Ishikawa (cell line): ENCODE data around the gene CDH13.

Experiments used
- CEBPB ChIP-seq: IDR thresholded peaks from 2 replicates; pipeline ENCODE4 v1.6.1; 2012
- CREB1 ChIP-seq: IDR thresholded peaks from 2 replicates; pipeline ENCODE4 v1.6.1; 2012; ENCODE audit warnings: low read depth
- EGR1 ChIP-seq: IDR thresholded peaks from 2 replicates; pipeline ENCODE4 v1.6.1; 2012
- EP300 ChIP-seq: IDR thresholded peaks from 2 replicates; pipeline ENCODE4 v1.6.1; 2012; ENCODE audit warnings: borderline replicate concordance
- FOXM1 ChIP-seq: IDR thresholded peaks from 2 replicates; pipeline ENCODE4 v1.6.1; 2012; ENCODE audit warnings: low read depth, borderline replicate concordance
- NFIC ChIP-seq: IDR thresholded peaks from 2 replicates; pipeline ENCODE4 v1.6.1; 2012
- RAD21 ChIP-seq: IDR thresholded peaks from 2 replicates; pipeline ENCODE4 v1.6.1; 2012; ENCODE audit warnings: low read depth
- TAF1 ChIP-seq: IDR thresholded peaks from 2 replicates; pipeline ENCODE4 v1.6.1; 2012; ENCODE audit warnings: low read depth, mild to moderate bottlenecking
- TCF12 ChIP-seq: IDR thresholded peaks from 2 replicates; pipeline ENCODE4 v1.6.1; 2012; ENCODE audit warnings: low read depth
- TEAD4 ChIP-seq: IDR thresholded peaks from 2 replicates; pipeline ENCODE4 v1.6.1; 2012
- YY1 ChIP-seq: IDR thresholded peaks from 2 replicates; pipeline ENCODE4 v1.6.1; 2012; ENCODE audit warnings: low read depth
- ZBTB7A ChIP-seq: IDR thresholded peaks from 2 replicates; pipeline ENCODE4 v1.6.1; 2012; ENCODE audit warnings: low read depth
- TF ChIP-seq, protein P1 (sequence below): IDR thresholded peaks from 2 replicates; pipeline ENCODE4 v1.6.1; 2012
- TF ChIP-seq, protein P2 (sequence below): IDR thresholded peaks from 2 replicates; pipeline ENCODE4 v1.6.1; 2012
- TF ChIP-seq, protein P3 (sequence below): IDR thresholded peaks from 2 replicates; pipeline ENCODE4 v1.6.1; 2012; ENCODE audit warnings: low read depth, mild to moderate bottlenecking

CDH13 gene

DNA sequence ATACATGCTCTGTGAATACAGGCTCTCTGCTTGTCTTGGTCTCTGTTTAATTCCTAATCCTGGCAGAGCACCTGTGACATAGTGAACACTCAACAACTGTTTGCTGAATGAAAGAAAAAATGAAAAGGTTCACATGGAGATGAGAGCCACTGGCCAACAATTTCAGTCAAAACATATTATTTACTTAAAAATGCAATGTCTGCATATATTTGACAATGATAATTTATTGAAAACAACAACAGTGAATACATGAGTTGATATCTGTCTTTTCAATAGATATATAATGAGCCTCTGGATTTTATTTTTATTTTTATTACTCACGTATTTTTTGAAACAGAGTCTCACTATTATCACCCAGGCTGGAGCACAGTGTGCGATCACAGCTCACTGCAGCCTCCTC, 136.6 kb downstream of the CDH13 start:
- TF ChIP-seq ZBTB7A (no peak), EGR1 (no peak), FOXM1 (no peak), CREB1 (no peak), TAF1 (no peak)
- TF ChIP-seq, protein P1, sequence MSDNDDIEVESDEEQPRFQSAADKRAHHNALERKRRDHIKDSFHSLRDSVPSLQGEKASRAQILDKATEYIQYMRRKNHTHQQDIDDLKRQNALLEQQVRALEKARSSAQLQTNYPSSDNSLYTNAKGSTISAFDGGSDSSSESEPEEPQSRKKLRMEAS = no peak
- TF ChIP-seq, protein P2, sequence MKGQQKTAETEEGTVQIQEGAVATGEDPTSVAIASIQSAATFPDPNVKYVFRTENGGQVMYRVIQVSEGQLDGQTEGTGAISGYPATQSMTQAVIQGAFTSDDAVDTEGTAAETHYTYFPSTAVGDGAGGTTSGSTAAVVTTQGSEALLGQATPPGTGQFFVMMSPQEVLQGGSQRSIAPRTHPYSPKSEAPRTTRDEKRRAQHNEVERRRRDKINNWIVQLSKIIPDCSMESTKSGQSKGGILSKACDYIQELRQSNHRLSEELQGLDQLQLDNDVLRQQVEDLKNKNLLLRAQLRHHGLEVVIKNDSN = no peak

DNA sequence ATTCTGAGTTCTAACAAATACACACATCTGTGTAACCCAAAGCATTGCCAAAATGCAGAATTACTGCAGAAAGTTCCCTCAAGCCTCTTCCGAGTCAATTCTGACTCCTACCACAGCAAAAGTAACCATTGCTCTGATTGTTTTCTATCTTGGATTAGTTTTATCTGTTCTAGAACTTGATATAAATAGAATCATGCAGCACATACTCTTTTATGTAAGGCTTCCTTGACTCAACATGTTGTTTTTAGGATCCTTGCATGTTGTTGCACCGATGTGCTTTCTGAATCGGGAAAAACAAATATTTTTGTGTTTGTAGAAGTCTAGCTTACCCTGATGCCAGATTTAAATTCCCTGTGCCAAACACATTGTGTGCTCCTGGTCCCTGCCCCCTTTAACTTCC, 140.4 kb downstream of the CDH13 start:
- TF ChIP-seq TAF1 = no peak
- TF ChIP-seq RAD21 = no peak
- TF ChIP-seq NFIC = no peak
- no peak for TF ChIP-seq ZBTB7A
- no peak for TF ChIP-seq YY1
- no peak for TF ChIP-seq EP300
- no peak for TF ChIP-seq CEBPB
- TF ChIP-seq CREB1 = no peak
- TF ChIP-seq, protein P3, sequence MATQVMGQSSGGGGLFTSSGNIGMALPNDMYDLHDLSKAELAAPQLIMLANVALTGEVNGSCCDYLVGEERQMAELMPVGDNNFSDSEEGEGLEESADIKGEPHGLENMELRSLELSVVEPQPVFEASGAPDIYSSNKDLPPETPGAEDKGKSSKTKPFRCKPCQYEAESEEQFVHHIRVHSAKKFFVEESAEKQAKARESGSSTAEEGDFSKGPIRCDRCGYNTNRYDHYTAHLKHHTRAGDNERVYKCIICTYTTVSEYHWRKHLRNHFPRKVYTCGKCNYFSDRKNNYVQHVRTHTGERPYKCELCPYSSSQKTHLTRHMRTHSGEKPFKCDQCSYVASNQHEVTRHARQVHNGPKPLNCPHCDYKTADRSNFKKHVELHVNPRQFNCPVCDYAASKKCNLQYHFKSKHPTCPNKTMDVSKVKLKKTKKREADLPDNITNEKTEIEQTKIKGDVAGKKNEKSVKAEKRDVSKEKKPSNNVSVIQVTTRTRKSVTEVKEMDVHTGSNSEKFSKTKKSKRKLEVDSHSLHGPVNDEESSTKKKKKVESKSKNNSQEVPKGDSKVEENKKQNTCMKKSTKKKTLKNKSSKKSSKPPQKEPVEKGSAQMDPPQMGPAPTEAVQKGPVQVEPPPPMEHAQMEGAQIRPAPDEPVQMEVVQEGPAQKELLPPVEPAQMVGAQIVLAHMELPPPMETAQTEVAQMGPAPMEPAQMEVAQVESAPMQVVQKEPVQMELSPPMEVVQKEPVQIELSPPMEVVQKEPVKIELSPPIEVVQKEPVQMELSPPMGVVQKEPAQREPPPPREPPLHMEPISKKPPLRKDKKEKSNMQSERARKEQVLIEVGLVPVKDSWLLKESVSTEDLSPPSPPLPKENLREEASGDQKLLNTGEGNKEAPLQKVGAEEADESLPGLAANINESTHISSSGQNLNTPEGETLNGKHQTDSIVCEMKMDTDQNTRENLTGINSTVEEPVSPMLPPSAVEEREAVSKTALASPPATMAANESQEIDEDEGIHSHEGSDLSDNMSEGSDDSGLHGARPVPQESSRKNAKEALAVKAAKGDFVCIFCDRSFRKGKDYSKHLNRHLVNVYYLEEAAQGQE = no peak
- no peak for TF ChIP-seq TEAD4
- TF ChIP-seq FOXM1 = no peak
- no peak for TF ChIP-seq EGR1
- TF ChIP-seq TCF12 = no peak
- TF ChIP-seq, protein P1 = no peak

DNA sequence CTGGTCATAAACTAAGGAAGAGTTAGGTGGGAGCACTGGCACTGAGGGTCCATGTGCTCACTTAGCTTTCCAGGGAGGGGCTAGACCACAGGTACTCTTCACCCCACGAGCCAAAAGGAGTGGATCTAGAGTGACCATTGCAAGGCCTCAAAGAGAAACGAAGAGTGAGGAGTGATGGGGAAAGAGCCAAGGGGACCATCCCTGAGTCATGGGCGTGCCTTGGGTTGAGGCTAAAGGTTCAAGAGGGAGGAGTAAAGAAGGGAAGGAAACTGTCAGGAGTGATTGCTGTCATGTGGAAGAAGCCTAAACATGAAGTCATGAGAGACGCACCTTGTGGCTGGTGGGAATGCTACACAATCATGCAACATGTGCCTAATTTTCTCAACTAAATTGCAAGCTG, 141.0 kb downstream of the CDH13 start:
- TF ChIP-seq EGR1 = no peak
- TF ChIP-seq NFIC = no peak
- TF ChIP-seq CREB1 = no peak
- no peak for TF ChIP-seq RAD21
- no peak for TF ChIP-seq ZBTB7A
- no peak for TF ChIP-seq FOXM1
- TF ChIP-seq, protein P3 = no peak
- TF ChIP-seq YY1 = no peak
- no peak for TF ChIP-seq EP300
- TF ChIP-seq, protein P2 = no peak
- TF ChIP-seq, protein P1 = no peak
- no peak for TF ChIP-seq TCF12
- no peak for TF ChIP-seq CEBPB
- TF ChIP-seq TEAD4 = no peak
- no peak for TF ChIP-seq TAF1

DNA sequence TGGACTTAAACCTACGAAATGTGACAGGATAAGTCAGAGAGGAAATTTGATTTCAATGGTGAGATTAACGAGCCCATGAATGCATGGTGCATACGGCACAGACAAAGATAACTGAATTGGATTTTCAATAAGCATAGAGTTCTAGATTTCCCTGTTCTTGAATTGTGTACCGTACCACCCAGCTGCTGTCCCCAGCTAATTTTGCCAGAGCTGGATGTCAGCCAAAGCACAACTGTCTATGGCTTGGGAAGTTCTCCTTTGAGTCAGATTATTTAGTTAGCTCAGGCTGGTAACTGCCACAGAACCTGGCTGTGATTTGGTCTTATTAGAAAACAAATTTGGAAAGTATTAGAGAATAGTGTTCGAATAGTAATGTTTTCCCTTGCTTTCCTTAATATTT, 143.1 kb downstream of the CDH13 start:
- TF ChIP-seq EGR1 (no peak), TAF1 (no peak), ZBTB7A (no peak), NFIC (no peak), CREB1 (no peak), TCF12 (no peak), FOXM1 (no peak), RAD21 (no peak), TEAD4 (no peak), YY1 (no peak), EP300 (no peak), CEBPB (no peak)
- TF ChIP-seq, protein P1 = no peak
- TF ChIP-seq, protein P2 = no peak
- TF ChIP-seq, protein P3 = no peak
